Stimulated activated CD8-positive, alpha-beta memory T cell treated with anti-CD3 and anti-CD28 coated beads, Interleukin-7, amount 100 ng/mL, for 48 hours (primary cell): ENCODE results near the gene TOM1L2.

Experiments
- DNase-seq, 2 donors: peaks; one replicate each; pipeline ENCODE4 v3.0.0-alpha.2; 2020; ENCODE audit warnings: low read depth in 1 of 2; ENCODE audit errors: extremely low read depth in 1 of 2

Gene TOM1L2

GRCh38 chr17:17902376-17902775 lies 69.8 kb downstream of the TOM1L2 start:
- no peak for DNase-seq

GRCh38 chr17:17900615-17901520 lies 71.3 kb downstream of the TOM1L2 start:
- no peak for DNase-seq

DNA sequence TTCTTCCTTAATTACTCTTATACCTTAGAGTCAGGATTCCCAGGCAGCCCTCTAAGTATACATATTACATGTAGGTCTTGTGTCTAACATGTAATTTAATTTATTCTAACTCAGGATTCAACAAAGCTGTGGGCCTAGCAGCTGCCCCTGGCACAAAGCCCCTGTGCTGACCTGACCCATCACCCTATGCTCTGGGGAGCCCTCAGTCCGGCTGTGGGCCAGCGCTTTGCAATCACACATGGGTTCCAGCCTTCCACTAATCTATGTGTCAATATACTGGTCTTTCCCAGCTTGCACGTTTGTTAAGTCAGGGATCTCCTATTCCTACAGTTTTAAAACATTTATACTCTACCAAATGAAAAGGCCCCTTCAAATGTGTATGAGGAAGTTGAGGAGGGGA lies 72.7 kb downstream of the TOM1L2 start:
- no peak for DNase-seq

DNA sequence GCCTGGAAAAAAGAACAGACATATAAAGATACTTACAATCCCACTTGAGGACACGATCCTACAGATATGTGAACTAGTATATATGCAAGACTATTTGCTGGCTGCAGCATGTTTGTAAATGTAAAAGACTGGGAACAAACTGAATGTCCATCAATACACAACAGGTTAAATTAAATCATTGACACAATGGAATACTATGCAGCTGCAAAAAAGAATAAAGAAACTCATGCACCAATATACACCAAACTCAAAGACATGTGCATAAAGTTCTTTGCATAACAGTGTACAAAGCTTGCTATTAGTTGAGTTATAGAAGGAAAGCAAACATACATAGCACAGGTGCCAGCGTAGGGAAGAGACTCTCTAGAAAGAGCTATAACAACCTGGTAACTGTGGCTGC lies 73.5 kb downstream of the TOM1L2 start:
- DNase-seq, result no peak

GRCh38 chr17:17897442-17897841 lies 74.8 kb downstream of the TOM1L2 start:
- no peak for DNase-seq

- no peak for DNase-seq
Observed at GRCh38 chr17:17896746-17897145, 75.5 kb downstream of the TOM1L2 start.

GRCh38 chr17:17893801-17894644 lies 78.2 kb downstream of the TOM1L2 start:
- no peak for DNase-seq

DNA sequence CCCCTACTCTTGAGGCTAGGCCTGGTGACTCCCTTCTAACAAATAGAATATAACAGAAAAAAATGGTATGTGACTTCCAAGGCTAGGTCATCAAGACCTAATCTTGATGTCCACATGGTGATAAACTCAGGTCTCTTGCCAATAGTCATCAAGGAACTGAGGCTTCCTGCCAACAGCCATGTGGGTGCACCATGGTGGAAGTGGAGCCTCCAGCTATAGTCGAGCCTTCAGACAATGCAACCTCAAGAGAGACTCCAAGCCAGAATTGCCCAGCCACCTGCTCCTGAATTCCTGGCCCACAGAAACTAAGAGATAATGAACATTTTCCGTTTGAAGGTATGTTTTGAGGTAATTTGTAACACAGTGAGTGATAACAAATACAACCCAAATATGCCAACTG lies 79.5 kb downstream of the TOM1L2 start:
- DNase-seq, result no peak

- DNase-seq, result no peak
Observed at GRCh38 chr17:17892009-17892408, 80.2 kb downstream of the TOM1L2 start.

- DNase-seq, result peak in 1 of 2 donors; percentile 7
Observed at GRCh38 chr17:17890773-17891759, 81.1 kb downstream of the TOM1L2 start.

GRCh38 chr17:17889922-17890321 lies 82.3 kb downstream of the TOM1L2 start:
- no peak for DNase-seq

DNA sequence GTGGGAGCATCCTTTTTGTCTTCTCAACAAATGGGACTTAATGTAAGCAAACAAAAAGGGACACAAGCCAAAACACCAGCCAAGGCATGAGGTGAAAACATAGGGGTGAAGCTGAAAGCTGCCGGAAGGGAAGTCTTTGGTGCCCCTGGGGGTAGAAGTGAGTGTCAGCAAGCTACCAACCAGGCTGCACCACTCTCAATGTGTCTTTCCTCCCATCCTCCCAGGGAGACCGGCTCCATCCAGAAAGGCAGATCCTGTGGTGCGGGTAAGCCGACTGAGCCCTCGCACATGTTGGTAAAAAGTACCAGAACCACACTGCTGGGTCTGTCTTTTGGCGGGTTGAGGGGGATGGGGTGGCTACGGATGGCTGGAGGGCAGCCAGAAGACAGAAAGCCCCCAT lies 83.4 kb downstream of the TOM1L2 start:
- DNase-seq, result no peak

DNA sequence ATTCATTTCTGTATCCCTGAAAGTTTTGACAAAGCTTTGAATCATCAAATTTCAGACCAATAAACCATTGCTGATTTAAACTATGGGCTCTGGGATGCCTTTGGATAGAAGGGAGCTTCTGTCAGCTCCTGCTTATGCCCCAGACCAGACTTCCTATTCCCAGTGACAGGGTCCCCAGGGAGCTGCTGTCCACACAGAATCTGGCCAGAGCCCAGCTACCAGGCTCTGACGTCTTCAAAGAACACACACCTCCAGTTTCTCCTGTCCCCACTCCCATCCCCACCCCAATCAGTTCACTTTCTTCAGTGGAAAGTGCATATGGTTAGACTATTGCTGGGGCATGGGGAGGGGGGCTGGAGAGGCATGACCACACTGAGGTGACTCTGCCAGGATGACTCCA lies 83.8 kb downstream of the TOM1L2 start:
- no peak for DNase-seq

DNA sequence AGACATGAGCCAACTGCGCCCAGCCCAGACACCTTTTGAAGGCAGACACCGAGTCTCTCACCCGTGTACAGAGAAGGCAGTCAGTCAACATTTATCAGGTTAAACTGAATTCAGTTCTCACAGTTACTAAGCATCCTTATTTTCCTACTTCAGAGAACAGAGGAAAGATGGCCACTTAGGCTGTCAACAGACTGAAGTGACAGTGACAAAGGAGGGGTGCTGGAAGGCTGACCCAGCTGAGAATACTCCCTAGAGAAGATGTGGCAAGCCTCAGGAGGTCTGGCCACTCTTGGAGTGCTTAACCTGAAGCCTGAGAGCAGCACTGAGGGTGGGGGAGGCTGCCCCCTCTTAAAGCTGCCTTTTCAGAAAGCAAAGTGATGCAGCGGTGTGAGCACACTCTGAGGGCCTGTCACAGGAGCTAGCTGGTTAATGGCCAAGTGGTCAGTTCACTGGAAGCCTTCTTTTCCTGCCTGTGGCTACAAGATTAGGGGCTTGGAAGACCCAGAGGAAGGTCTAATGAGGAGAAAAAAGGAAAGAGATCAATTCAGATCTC lies 84.4 kb downstream of the TOM1L2 start:
- no peak for DNase-seq

DNA sequence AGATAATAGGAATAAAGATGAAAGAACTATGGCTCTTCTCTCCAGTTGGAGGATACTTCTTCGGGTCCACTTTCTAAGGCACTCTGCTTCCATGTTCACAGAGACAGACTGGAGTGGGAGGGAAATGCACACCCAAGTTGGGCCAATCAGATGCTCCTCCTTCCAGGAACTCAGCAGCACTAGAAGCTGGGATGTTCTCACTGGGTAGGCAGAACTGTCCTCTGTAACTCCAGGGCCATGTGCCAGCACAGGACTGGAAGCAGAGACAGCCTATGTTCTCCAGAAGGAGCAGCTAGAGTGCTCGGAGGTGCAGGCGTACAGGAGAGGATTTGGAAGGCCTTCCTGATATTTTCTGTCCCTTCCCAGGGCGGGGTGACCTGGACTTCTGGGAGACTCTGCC lies 85.5 kb downstream of the TOM1L2 start:
- DNase-seq, result no peak

DNA sequence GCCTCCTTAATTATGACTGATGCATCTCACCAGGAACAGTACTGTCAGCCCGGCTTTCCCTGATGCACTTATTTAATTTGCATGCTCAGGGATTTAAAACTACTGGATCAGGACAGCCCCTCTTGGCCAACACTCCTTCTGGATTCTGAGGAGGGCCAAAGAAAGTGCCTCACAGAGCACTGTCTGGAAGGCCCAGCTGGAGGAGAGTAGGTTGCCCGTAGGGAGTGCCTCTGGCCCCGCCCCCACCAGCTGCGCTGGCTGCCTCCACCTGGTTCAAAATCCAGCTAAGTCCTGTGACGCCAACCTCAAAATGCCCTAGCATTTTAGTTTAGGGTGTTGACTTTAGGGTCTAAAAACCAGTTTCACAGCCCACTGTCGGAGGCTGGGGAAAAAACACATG lies 86.0 kb downstream of the TOM1L2 start:
- DNase-seq, result no peak

GRCh38 chr17:17884391-17885357 lies 87.5 kb downstream of the TOM1L2 start:
- DNase-seq, result no peak

- no peak for DNase-seq
Observed at GRCh38 chr17:17883801-17884200, 88.4 kb downstream of the TOM1L2 start.

GRCh38 chr17:17882082-17882581 lies 90.1 kb downstream of the TOM1L2 start:
- no peak for DNase-seq
